GM19452 (cell line): ENCODE results near the gene PRR14L.
"Not testable (repeated sequence)": the region's sequence is repeated elsewhere in the genome, so short reads cannot be mapped to it uniquely, and the experiment has no call there.

ENCODE experiments used
- ATAC-seq: cut with Tn5 transposase; IDR thresholded peaks from one replicate; pipeline ENCODE4 v1.9.1; 2021; ENCODE audit not compliant: unreplicated experiment

The PRR14L gene

GRCh38 chr22:31742115-31742514 is 7.8 kb downstream of the PRR14L start:
- ATAC-seq: no peak

- ATAC-seq: not testable (repeated sequence)
Observed at GRCh38 chr22:31740314-31740713, 9.6 kb downstream of the PRR14L start.

- ATAC-seq: no peak
Observed at GRCh38 chr22:31739795-31740201, 10.1 kb downstream of the PRR14L start.

GRCh38 chr22:31738566-31738965 is 11.4 kb downstream of the PRR14L start:
- no peak for ATAC-seq

- no peak for ATAC-seq
Observed at GRCh38 chr22:31737932-31738331, 12.0 kb downstream of the PRR14L start.

GRCh38 chr22:31736458-31736857 is 13.5 kb downstream of the PRR14L start:
- ATAC-seq: no peak

- ATAC-seq: no peak
Observed at GRCh38 chr22:31734512-31734911, 15.4 kb downstream of the PRR14L start.

GRCh38 chr22:31733580-31734079 is 16.3 kb downstream of the PRR14L start:
- no peak for ATAC-seq

- no peak for ATAC-seq
Observed at GRCh38 chr22:31732089-31732829, 17.7 kb downstream of the PRR14L start.

GRCh38 chr22:31730344-31730711 is 19.6 kb downstream of the PRR14L start:
- no peak for ATAC-seq

GRCh38 chr22:31728857-31729256 is 21.1 kb downstream of the PRR14L start:
- ATAC-seq: no peak

- no peak for ATAC-seq
Observed at GRCh38 chr22:31726692-31727091, 23.2 kb downstream of the PRR14L start.

- ATAC-seq: no peak
Observed at GRCh38 chr22:31723723-31724122, 26.2 kb downstream of the PRR14L start.

GRCh38 chr22:31719850-31720471 is 30.0 kb downstream of the PRR14L start:
- ATAC-seq: no peak

- ATAC-seq: no peak
Observed at GRCh38 chr22:31715147-31715778, 34.7 kb downstream of the PRR14L start.

GRCh38 chr22:31711226-31711625 is 38.7 kb downstream of the PRR14L start:
- ATAC-seq: not testable (repeated sequence)

GRCh38 chr22:31707519-31707918 is 42.4 kb downstream of the PRR14L start:
- ATAC-seq: no peak

- no peak for ATAC-seq
Observed at GRCh38 chr22:31695423-31695822, 54.5 kb downstream of the PRR14L start.

- ATAC-seq: not testable (repeated sequence)
Observed at GRCh38 chr22:31694046-31694445, 55.9 kb downstream of the PRR14L start.

- no peak for ATAC-seq
Observed at GRCh38 chr22:31692186-31692886, 57.6 kb downstream of the PRR14L start.

GRCh38 chr22:31691408-31691807 is 58.5 kb downstream of the PRR14L start:
- ATAC-seq: no peak
